ENCODE measurements around the gene SYCP2.
"Not testable (repeated sequence)": the region's sequence is repeated elsewhere in the genome, so short reads cannot be mapped to it uniquely, and the experiment has no call there.

Gene SYCP2

GRCh38 chr20:59933296-59933848 is at the start of gene SYCP2:
Gene SYCP2 (minus strand): TSS chr20:59933637. CDS start chr20:59922413, 11,224 bp downstream.
- peak; percentile 55 for DNase-seq (ENCODE audit: low read depth)

GRCh38 chr20:59983076-59983475 is 49.6 kb upstream of the SYCP2 start:
- DNase-seq (ENCODE audit: low read depth): no peak

- no peak for DNase-seq (ENCODE audit: low read depth)
Measured at GRCh38 chr20:59977086-59977485, 43.6 kb upstream of the SYCP2 start.

- no peak for DNase-seq (ENCODE audit: low read depth)
Measured at GRCh38 chr20:59976156-59976782, 42.8 kb upstream of the SYCP2 start.

GRCh38 chr20:59972037-59972801 is 38.8 kb upstream of the SYCP2 start:
- DNase-seq (ENCODE audit: low read depth): no peak

- DNase-seq (ENCODE audit: low read depth): no peak
Measured at GRCh38 chr20:59971428-59971827, 38.0 kb upstream of the SYCP2 start.

- no peak for DNase-seq (ENCODE audit: low read depth)
Measured at GRCh38 chr20:59966428-59966827, 33.0 kb upstream of the SYCP2 start.

- DNase-seq (ENCODE audit: low read depth): no peak
Measured at GRCh38 chr20:59962155-59962554, 28.7 kb upstream of the SYCP2 start.

- no peak for DNase-seq (ENCODE audit: low read depth)
Measured at GRCh38 chr20:59961423-59961822, 28.0 kb upstream of the SYCP2 start.

- DNase-seq (ENCODE audit: low read depth): no peak
Measured at GRCh38 chr20:59958626-59959025, 25.2 kb upstream of the SYCP2 start.

GRCh38 chr20:59958123-59958522 is 24.7 kb upstream of the SYCP2 start, which contains the start of gene CDH26:
Gene CDH26 (plus strand): TSS chr20:59958423. CDS start chr20:59958727, 304 bp downstream.
- no peak for DNase-seq (ENCODE audit: low read depth)

- not testable (repeated sequence) for DNase-seq (ENCODE audit: low read depth)
Measured at GRCh38 chr20:59957568-59957967, 24.1 kb upstream of the SYCP2 start.

GRCh38 chr20:59955131-59955796 is 21.8 kb upstream of the SYCP2 start:
- no peak for DNase-seq (ENCODE audit: low read depth)

GRCh38 chr20:59954718-59955117 is 21.3 kb upstream of the SYCP2 start:
- DNase-seq (ENCODE audit: low read depth): no peak

GRCh38 chr20:59949911-59950310 is 16.5 kb upstream of the SYCP2 start:
- no peak for DNase-seq (ENCODE audit: low read depth)

GRCh38 chr20:59948828-59949720 is 15.6 kb upstream of the SYCP2 start:
- DNase-seq (ENCODE audit: low read depth): no peak

- no peak for DNase-seq (ENCODE audit: low read depth)
Measured at GRCh38 chr20:59948212-59948611, 14.8 kb upstream of the SYCP2 start.

- DNase-seq (ENCODE audit: low read depth): no peak
Measured at GRCh38 chr20:59947376-59947775, 13.9 kb upstream of the SYCP2 start.

- DNase-seq (ENCODE audit: low read depth): no peak
Measured at GRCh38 chr20:59945731-59946130, 12.3 kb upstream of the SYCP2 start.

- DNase-seq (ENCODE audit: low read depth): no peak
Measured at GRCh38 chr20:59945175-59945574, 11.7 kb upstream of the SYCP2 start.

GRCh38 chr20:59944726-59945125 is 11.3 kb upstream of the SYCP2 start:
- DNase-seq (ENCODE audit: low read depth): no peak

GRCh38 chr20:59942245-59942644 is 8.8 kb upstream of the SYCP2 start:
- no peak for DNase-seq (ENCODE audit: low read depth)
